IMR-90 (cell line): ENCODE measurements around the gene MAOB. TPM values are rescaled to one million over a fixed set of nuclear protein-coding genes. Genes with fewer than 3 reads are reported as not detected.

Experiments used
- ATAC-seq: fragments of 200-7000 bp; cut with Tn5 transposase; 2 replicates; pipeline ENCODE4 v1.9.1; 2020; ENCODE audit warnings: low read depth, mild to moderate bottlenecking, moderate library complexity
- BruUV-seq: library from RNA; stranded (reverse); fragments of 400-500 nt; replicated peaks from 2 replicates; lab custom pipeline; 2021; lab: Mats Ljungman, UMichigan
- CTCF ChIA-PET: fragments of 300-600 bp; formaldehyde crosslinking; extraction: SDS; loops from one replicate; lab custom pipeline; 2021; ENCODE audit warnings: antibody characterized with exemption; lab: Yijun Ruan, JAX
- POLR2A ChIA-PET: fragments of 300-600 bp; sonication (Branson Sonifier 250); formaldehyde crosslinking; loops from one replicate; lab custom pipeline; 2022; ENCODE audit warnings: antibody characterized with exemption; ENCODE audit not compliant: unreplicated experiment; lab: Charles Lee
- DNase-seq: peaks from one replicate; pipeline ENCODE4 v3.0.0; 2013
- H2AFZ ChIP-seq: replicated peaks from 2 replicates; pipeline ENCODE3; 2013; ENCODE audit warnings: low read length, mild to moderate bottlenecking; ENCODE audit not compliant: poor library complexity
- H2AK5ac ChIP-seq: 2 replicates; pipeline ENCODE4 v1.6.1; 2013; ENCODE audit warnings: low read depth, low read length, inconsistent platforms
- H2AK9ac ChIP-seq: replicated peaks from 2 replicates; pipeline ENCODE3; 2013; ENCODE audit warnings: mild to moderate bottlenecking, low read depth, low read length, moderate library complexity; ENCODE audit not compliant: poor library complexity
- H2BK120ac ChIP-seq: 2 replicates; pipeline ENCODE4 v1.6.1; 2013; ENCODE audit warnings: low read depth, low read length, inconsistent platforms
- H2BK15ac ChIP-seq: 3 replicates; pipeline ENCODE4 v1.6.1; 2013; ENCODE audit warnings: low read depth, low read length, inconsistent platforms
- H2BK20ac ChIP-seq: 2 replicates; pipeline ENCODE4 v1.6.1; 2013; ENCODE audit warnings: low read depth, mild to moderate bottlenecking, inconsistent platforms, low read length, moderate library complexity
- H2BK5ac ChIP-seq: 2 replicates; pipeline ENCODE4 v1.6.1; 2013; ENCODE audit warnings: mild to moderate bottlenecking, low read depth, low read length, inconsistent platforms; ENCODE audit not compliant: poor library complexity, severe bottlenecking
- H3K14ac ChIP-seq: replicated peaks from 2 replicates; pipeline ENCODE4 v1.6.1; 2013; ENCODE audit warnings: low read depth, low read length, inconsistent platforms
- H3K18ac ChIP-seq: 2 replicates; pipeline ENCODE4 v1.6.1; 2013; ENCODE audit warnings: low read depth, low read length, control low read depth
- H3K23ac ChIP-seq: 2 replicates; pipeline ENCODE4 v1.6.1; 2013; ENCODE audit warnings: low read depth, low read length, inconsistent platforms
- H3K27ac ChIP-seq: 2 replicates; pipeline ENCODE4 v1.5.1; 2013; ENCODE audit warnings: mild to moderate bottlenecking, control low read depth, low read length; ENCODE audit not compliant: insufficient read depth
- H3K27me3 ChIP-seq: 2 replicates; pipeline ENCODE4 v1.6.1; 2013; ENCODE audit warnings: low read length; ENCODE audit not compliant: control insufficient read depth, insufficient read depth
- H3K36me3 ChIP-seq: 2 replicates; pipeline ENCODE4 v1.6.1; 2013; ENCODE audit warnings: low read length, mixed read lengths; ENCODE audit not compliant: control insufficient read depth, insufficient read depth
- H3K4ac ChIP-seq: 2 replicates; pipeline ENCODE4 v1.6.1; 2013; ENCODE audit warnings: low read depth, low read length, inconsistent platforms
- H3K4me1 ChIP-seq: 2 replicates; pipeline ENCODE4 v1.6.1; 2013; ENCODE audit warnings: low read length, mixed read lengths; ENCODE audit not compliant: control insufficient read depth, insufficient read depth
- H3K4me2 ChIP-seq: 2 replicates; pipeline ENCODE4 v1.6.1; 2013; ENCODE audit warnings: low read depth, mild to moderate bottlenecking, control low read depth, low read length, moderate library complexity
- H3K4me3 ChIP-seq: 2 replicates; pipeline ENCODE4 v1.5.1; 2013; ENCODE audit warnings: low read depth, mild to moderate bottlenecking, control low read depth, low read length, moderate library complexity; ENCODE audit not compliant: insufficient read depth
- H3K56ac ChIP-seq: 2 replicates; pipeline ENCODE4 v1.6.1; 2013; ENCODE audit warnings: low read length, inconsistent platforms; ENCODE audit not compliant: insufficient read depth; ENCODE audit errors: extremely low read depth
- H3K79me1 ChIP-seq, 2 experiments: 2 replicates each; pipeline ENCODE4 v1.6.1; 2013; ENCODE audit warnings: low read length in 2 of 2, inconsistent platforms in 1 of 2, low read depth in 1 of 2
- H3K9ac ChIP-seq: 2 replicates; pipeline ENCODE4 v1.6.1; 2013; ENCODE audit warnings: low read depth, low read length, control low read depth
- H3K9me1 ChIP-seq: 2 replicates; pipeline ENCODE4 v1.6.1; 2013; ENCODE audit warnings: low read length, inconsistent platforms; ENCODE audit not compliant: insufficient read depth
- H3K9me3 ChIP-seq: 2 replicates; pipeline ENCODE4 v1.6.1; 2013; ENCODE audit warnings: low read length; ENCODE audit not compliant: control insufficient read depth, insufficient read depth
- H4K20me1 ChIP-seq: 2 replicates; pipeline ENCODE4 v1.6.1; 2013; ENCODE audit warnings: low read length, inconsistent platforms; ENCODE audit not compliant: insufficient read depth
- H4K5ac ChIP-seq: 2 replicates; pipeline ENCODE4 v1.6.1; 2013; ENCODE audit warnings: mild to moderate bottlenecking, low read depth, low read length, control low read depth
- H4K8ac ChIP-seq, 2 experiments: 2 replicates each; pipeline ENCODE4 v1.6.1; 2013; ENCODE audit warnings: low read depth in 2 of 2, low read length in 2 of 2, control low read depth in 1 of 2, inconsistent platforms in 1 of 2
- H4K91ac ChIP-seq: 2 replicates; pipeline ENCODE4 v1.6.1; 2013; ENCODE audit warnings: low read depth, low read length, inconsistent platforms; ENCODE audit not compliant: insufficient read depth
- FOS ChIP-seq: fragments of 150-350 bp; IDR thresholded peaks from 2 replicates; pipeline ENCODE4 v1.6.1; 2016; ENCODE audit warnings: low read depth, low read length
- NFE2L2 ChIP-seq: fragments of 150-350 bp; IDR thresholded peaks from 2 replicates; pipeline ENCODE4 v1.6.1; 2016; ENCODE audit warnings: low read depth, mild to moderate bottlenecking, low read length
- USF2 ChIP-seq: fragments of 150-350 bp; IDR thresholded peaks from 2 replicates; pipeline ENCODE4 v1.6.1; 2017; ENCODE audit warnings: mild to moderate bottlenecking, antibody characterized with exemption, low read length, low read depth
- WGBS, 2 experiments: methylation state at CpG; one replicate each; pipeline versions ENCODE4 v1.1.5 to v1.1.7; 2013; ENCODE audit warnings: missing lambda C conversion rate in 2 of 2; ENCODE audit not compliant: insufficient read length in 1 of 2; ENCODE audit errors: extremely low coverage in 2 of 2; 5-methylcytosine and 5-hydroxymethylcytosine counted together
- dilution Hi-C: fragments of 300-500 bp; cut with HindIII; formaldehyde crosslinking; loops from one replicate; pipeline ENCODE4 v1.14.3; 2018; ENCODE audit warnings: low sequenced_read_pairs; ENCODE audit not compliant: unreplicated experiment
- in situ Hi-C: fragments of 300-500 bp; cut with MboI; formaldehyde crosslinking; loops from 3 replicates; pipeline ENCODE4 v1.14.3; 2019; ENCODE audit warnings: low sequenced_read_pairs, inconsistent platforms, mixed read lengths
- intact Hi-C: fragments of 100-400 bp; cut with micrococcal nuclease; formaldehyde crosslinking; loops from 2 replicates; pipeline ENCODE4 v1.10.0; 2022
- polyA plus RNA-seq, 3 experiments: library from polyadenylated mRNA; depleted of rRNA; stranded (reverse); fragments of >200 nt; gene quantifications; 2 replicates each; pipeline ENCODE4 v1.2.3, GENCODE V29; 2012; ENCODE audit warnings: low replicate concordance in 1 of 3
- total RNA-seq: library from RNA; depleted of rRNA; stranded (reverse); fragments of >200 nt; gene quantifications from 2 replicates; pipeline ENCODE4 v1.2.3, GENCODE V29; 2012

The MAOB gene
- total and polyA plus RNA-seq, 2 of the 4 experiments (the other 2 are of a cell fraction): 0.36 to 0.46 TPM

- DNase-seq (no peak), ATAC-seq (no peak)
- no peak overlapping the region for H3K4me2 ChIP-seq
- H3K36me3 ChIP-seq: no peaks in the 10 kb centered on the region
- no peak overlapping the region for H3K56ac ChIP-seq
- H4K5ac ChIP-seq: no peak overlapping the region
- H3K4ac ChIP-seq: no peak overlapping the region
- ChIA-PET POLR2A (no interaction called here), CTCF (interaction anchor here (0.6 kb wide), 1 partner anchor 64 kb away, joined by 7 read pairs; no protein-coding TSS in a partner anchor)
- H3K27ac ChIP-seq: no peak overlapping the region
- no peaks in the 10 kb centered on the region for H3K9me3 ChIP-seq
- H2BK20ac ChIP-seq: no peak overlapping the region
- no peaks in the 10 kb centered on the region for H3K79me1 ChIP-seq
- dilution Hi-C loops (no loop called here), intact Hi-C loops (no loop called here), in situ Hi-C loops (no loop called here)
- no peak overlapping the region for H3K14ac ChIP-seq
- H3K27me3 ChIP-seq: peaks cover 14% of the 10 kb centered on the region
- H4K8ac ChIP-seq: no peak overlapping the region
- H2BK5ac ChIP-seq: no peak overlapping the region
- no peak overlapping the region for H2AFZ ChIP-seq
- BruUV-seq: no TSS peak
- TF ChIP-seq USF2 (no peak), FOS (no peak), NFE2L2 (no peak)
- H3K9me1 ChIP-seq: no peaks in the 10 kb centered on the region
- no peak overlapping the region for H3K9ac ChIP-seq
- no peaks in the 10 kb centered on the region for H3K4me1 ChIP-seq
- no peak overlapping the region for H2AK9ac ChIP-seq
- H2BK15ac ChIP-seq: no peak overlapping the region
- no peak overlapping the region for H3K23ac ChIP-seq
- H4K20me1 ChIP-seq: no peaks in the 10 kb centered on the region
- H2AK5ac ChIP-seq: no peak overlapping the region
- no peak overlapping the region for H2BK120ac ChIP-seq
- H3K18ac ChIP-seq: no peak overlapping the region
- no CpG with 5 or more reads among the region's 5 CpGs for WGBS, 2 experiments
- no peak overlapping the region for H4K91ac ChIP-seq
- H3K4me3 ChIP-seq: no peak overlapping the region
Measured at GRCh38 chrX:43885617-43886016, 3.4 kb upstream of the MAOB start.
